Inferior parietal cortex (tissue), 1 donor: ENCODE data around the gene PARD3B.

ENCODE experiments used
- DNase-seq: peaks from one replicate; pipeline ENCODE4 v3.0.0-alpha.2; 2016; ENCODE audit errors: extremely low spot score

PARD3B gene

DNA sequence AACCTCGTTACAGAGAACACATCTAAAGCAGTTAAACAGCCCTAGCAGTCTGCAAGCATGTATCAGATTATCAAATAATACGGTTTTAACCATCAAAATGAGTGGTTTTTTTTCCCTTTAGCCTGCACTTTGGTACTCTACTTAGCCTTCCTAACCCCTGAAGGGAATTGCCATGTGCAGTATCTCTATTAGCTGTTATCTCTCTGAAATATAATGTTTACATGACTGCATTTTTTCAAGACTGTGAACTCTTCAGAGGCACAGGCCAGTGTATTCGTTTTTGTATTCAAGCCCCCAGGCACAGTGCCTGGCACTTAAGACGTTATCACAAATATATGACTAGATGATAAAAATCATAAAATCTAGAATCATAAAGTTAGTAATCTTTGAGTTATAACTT lies 509.5 kb downstream of the PARD3B start:
- no peak for DNase-seq

DNA sequence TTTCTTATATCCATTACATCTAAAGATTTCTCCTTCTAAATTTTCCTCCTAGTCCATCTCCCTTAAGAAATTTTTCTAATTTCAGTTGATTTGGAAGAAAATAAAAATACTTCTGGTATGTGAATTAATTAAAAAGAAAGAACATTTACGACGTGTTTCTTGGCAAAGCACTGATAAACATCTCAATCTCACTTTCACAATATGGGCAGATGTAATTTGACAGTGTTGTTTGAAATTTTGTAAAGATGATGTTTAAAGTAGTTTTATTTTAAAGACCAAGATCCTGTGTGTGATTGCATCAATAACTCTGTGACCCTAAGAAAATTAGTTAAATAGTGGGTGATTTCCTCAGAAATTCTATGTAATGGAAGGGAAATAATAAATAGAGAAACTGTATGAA lies 510.0 kb downstream of the PARD3B start:
- DNase-seq, result no peak

DNA sequence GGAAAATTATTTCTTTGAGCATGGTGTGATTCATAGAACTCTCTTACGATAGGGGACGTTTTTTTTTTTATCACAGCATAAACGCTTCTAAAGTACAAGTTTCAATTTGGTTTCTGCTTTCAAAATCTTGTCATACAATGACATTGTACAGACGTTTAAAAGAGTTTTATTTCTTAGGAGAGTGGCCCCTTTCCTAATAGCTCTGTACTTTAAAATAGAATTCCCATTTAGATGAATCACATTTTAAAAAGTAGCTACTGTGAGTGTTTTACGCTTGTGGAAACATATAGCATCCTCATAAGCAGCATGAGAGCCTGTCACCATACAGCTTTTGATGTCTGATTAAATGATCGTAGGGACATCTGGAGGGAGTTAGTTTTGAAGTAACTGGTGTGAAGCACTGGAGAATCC lies 510.9 kb downstream of the PARD3B start:
- no peak for DNase-seq

DNA sequence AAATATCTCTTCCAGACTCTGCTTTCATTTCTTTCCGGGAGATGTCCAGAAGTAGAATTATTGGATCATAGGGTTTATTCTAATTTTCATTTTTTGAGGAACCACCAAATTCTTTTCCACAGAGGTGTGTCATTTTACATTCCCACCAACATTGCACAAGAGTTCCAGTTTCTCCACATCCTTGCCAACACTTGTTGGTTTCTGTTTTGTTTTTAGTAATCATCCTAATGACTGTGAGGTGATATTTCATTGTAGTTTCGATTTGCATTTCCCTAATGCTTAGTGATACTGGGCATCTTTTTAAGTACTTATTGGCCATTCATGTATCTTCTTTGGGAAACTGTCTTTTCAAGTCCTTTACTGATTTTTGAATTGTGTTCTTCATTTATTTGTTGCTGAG lies 513.1 kb downstream of the PARD3B start:
- DNase-seq, result no peak

DNA sequence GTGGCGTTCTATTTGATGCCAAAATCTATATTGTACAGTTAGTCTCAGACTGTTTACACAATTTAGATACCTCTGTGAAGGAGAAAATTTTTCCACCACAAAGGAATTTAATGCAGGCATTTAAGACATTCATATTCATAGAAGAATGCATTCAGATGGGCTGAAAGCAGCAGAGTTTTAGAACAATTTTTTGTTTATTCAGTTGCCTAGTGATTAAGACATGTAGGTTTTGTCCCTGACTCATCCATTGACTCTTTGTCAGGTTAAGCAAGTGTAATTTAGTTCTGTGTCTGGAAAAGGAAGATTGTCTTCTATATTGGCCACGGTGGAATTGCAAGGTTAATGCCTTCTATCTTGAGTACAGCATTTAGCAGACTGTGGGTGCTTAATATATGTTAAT lies 515.0 kb downstream of the PARD3B start:
- no peak for DNase-seq

DNA sequence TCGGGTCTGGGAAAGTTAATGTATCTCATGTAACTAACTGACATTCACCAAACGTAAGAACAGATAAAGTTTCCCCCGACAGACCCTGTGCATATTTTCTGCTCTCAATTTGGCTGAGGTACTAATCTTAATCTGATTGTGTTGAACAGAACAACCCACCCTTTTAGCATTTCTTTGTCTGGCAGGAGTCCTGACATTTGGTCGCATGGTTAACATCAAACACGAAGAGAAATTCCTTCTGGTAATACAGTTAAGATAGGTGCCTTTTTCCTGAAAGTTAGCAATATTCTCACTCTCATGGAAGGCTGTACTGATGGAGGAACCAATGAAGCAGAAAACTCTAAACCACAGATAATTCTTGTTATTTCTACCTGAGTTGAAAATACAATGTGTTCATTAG lies 520.8 kb downstream of the PARD3B start:
- DNase-seq, result no peak

DNA sequence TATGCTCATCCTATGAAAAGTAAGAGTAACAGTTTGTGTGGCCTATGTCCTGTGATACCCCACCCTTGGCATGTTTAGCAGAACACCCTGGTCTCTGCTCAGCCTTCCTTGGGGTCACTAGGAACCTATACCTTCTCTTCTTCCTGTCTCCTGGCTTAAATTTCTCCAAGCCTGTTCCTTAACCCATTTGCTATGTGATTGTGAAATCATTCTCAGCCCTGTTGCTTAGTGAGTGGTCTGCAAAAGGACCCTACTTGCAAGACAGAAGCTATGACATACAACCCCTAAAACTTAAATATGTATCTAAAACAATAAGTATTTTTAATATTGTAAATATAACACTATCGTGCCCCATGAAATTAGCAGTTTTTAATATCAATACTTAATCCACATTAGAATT lies 524.7 kb downstream of the PARD3B start:
- DNase-seq, result no peak

DNA sequence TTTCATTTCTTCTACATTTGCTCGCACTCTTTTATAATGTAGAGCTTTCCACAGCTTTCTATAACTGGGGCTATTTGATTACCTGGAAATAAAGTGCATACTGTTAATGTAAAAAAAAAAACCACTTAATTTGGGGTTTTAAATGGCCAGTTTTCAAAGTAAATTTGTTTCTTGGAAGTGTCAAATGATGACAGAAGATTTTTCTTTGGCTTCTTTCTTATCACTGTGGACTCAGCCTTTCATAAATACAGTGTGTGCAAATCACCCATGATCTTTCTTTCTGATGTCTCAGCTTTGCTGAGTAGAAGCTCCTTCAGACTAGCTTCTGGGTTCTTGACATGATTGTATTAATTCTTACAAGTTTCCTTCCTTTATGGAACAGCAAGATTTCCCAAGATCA lies 525.6 kb downstream of the PARD3B start:
- DNase-seq, result no peak

DNA sequence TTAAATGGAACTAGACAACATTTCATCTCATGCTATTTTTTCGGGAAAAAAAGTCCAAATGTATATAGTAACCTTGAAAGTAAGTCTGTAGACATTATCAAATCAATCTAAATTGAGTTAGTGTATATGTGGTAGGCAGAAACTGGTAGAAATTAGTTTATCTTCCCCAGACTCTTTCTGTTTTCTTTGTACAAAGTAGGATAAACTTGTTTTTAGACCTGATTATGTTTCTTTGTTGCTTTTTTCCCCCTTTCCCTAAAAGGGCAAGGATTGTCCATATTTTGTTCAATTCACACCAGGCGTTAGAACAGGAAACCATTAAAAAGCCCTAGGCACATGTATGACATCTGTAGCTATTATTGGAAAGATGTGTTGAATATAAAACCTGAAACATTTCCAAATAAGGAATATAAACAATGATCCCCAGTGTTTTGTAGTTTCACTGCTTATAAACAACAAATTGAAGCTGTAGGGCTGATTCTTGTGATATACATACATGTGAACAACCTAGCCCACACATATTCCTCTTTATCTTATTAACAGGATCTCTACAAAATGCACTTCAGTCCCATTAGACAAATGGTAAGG lies 528.3 kb downstream of the PARD3B start:
- no peak for DNase-seq

DNA sequence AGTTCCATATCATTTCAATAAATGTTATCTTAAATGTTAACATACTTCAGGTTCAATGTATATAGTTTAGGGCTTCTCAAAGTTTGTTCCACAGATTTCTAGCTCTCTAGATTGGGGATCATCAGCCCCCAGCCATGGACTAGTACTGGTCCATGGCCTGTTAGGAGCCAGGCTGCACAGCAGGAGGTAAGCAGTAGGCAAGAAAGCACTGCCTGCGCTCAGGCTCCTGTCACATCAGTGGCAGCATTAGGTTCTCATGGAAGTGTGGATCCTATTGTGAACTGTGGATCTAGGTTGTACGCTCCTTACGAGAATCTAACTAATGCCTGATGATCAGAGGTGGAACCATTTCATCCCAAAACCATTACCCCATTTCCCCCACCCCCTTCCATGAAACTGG lies 531.1 kb downstream of the PARD3B start:
- no peak for DNase-seq

DNA sequence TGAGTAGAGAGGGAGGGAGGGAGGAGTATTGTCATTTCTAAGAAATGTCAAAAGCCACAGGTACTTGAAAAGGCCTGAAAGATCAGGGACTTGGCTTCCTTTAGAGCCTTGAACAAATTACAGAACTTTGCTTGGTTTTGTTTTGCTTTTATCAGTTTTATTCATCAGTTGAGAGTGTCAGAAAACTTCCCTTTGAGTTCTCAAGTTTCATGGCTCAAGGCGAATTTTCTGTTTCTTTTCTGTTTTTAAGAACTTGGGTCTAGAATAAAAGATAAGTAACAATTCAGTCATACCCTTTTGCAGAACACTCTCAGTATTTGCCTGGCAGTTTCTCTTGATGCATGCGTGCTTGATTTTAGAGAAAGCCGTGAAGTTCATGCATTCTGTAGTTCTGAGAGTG lies 531.9 kb downstream of the PARD3B start:
- no peak for DNase-seq

DNA sequence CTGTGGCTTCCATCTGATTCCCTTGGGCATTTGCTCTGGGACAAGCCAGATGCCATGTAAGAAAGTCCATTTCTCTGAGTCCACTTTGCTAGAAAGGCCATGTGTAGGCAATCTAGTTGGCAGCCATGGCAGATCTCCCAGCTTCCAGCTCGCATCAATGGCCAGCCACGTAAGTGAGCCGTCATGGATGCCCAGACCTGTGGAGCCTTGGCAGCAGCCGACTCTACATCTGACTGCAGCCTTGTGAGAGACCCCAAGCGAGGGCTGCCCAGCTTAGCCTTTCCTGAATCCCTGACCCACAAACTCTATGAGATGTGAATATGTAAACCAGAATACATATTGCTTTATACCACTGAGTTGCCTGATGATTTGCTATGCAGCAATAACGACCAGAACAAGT lies 533.5 kb downstream of the PARD3B start:
- DNase-seq, result no peak

DNA sequence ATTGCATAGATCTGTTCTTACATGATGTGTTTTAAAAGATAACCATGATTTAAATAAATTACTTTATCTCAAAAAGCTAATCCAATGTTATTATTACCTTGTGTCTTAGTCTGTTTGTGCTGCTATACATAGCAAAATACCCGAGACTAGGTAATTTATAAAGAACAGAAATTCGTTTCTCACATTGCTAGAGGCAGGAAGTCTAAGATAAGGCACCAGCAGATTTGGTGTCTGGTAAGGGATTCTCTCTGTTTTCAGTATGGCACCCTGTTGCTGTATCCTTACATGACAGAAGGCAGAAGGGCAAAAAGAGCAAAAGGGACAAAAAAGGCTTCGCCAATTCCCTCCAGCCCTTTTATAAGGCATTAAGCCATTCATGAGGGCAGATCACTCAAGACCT lies 533.9 kb downstream of the PARD3B start:
- no peak for DNase-seq

DNA sequence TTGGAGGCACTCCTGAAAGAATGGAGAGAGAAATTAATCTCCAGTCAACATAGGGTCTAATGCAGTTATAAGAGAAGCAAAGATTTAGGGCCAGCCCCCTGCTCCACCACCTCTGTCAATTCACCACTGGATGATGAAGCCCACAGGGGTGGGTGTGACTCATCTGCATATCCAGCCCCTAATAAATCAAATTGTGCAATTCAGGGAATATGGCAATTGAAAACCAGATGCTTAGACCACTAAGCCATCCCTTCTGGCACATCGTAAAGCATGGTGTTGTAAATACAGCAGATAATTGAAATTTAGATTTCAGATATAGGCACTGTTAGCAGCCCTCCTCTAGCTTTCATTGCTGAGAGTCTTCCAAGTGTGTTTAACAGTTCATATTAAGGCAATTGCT lies 541.4 kb downstream of the PARD3B start:
- no peak for DNase-seq

DNA sequence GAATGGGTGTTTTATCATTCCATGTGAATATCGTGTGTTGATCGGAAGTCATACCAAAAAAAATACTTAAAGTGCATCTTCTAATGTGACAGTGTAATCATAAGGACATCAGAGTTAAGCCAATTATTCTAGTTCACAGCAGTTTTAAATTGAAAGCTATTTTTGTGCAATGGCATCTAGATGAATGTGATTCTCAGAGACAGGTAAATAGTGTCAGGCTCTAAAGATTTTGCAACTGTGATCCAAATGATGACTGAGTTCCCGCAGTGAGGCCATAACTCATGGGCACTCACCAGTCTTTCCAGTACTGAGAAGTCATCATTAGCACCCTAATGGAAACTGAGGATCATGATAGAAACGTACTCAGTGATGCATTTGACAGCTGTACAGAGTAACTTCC lies 542.6 kb downstream of the PARD3B start:
- DNase-seq, result no peak

DNA sequence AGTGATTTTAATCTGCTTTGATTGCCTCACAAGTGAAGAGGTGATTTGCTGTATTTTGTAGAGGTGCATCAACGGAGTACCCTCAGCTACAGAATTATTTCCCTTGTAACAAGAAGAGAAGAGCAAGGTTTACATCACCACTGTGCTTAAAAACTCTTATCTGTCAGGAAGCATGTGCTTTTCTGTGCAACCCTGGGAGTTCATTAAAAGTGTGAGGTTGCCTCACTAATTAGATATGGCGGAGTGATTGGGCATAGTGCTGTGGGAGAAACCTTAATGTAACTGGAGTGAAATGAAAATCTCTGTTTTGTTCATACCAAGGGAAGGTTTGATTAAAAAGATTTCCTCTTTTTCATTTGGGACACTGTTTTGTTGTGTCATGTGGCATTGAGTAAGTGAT lies 544.7 kb downstream of the PARD3B start:
- no peak for DNase-seq

DNA sequence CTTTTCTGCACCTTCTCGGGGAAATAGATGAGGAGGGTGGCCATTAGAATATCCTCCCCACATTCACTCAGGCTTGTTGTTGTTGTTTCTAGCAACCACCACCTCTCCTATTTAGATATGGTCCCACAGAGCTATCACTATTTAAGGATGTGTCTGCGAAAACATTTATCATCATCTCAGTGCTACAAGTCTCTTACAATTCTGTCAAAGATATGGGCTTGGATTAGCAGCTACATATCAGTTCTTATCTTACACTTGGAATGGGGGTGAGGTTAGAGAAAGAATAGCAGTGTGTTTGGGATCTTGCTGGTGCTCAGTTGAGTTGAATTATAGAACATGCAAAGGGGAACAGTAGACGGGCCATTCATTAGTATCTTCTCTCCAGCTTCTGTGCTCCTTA lies 546.1 kb downstream of the PARD3B start:
- DNase-seq, result no peak

DNA sequence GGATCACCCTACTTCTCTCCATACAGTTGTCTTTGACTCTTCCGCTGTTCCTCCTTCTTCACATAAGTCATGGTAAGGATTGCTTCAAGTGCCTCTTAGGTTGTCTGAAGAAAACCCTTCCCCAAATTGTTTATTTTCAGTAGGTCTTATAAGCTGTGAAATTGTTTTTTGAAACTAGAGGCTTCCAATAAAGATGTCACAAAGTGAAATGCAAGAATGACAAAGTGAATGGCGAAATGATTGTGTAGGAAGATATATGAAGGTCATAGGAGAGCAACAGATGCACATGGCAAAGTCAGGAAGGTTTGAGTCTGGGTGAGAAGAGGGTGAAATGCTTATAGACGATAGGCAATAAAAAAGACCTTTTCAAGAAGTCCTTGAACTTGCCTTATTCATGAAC lies 548.8 kb downstream of the PARD3B start:
- no peak for DNase-seq

DNA sequence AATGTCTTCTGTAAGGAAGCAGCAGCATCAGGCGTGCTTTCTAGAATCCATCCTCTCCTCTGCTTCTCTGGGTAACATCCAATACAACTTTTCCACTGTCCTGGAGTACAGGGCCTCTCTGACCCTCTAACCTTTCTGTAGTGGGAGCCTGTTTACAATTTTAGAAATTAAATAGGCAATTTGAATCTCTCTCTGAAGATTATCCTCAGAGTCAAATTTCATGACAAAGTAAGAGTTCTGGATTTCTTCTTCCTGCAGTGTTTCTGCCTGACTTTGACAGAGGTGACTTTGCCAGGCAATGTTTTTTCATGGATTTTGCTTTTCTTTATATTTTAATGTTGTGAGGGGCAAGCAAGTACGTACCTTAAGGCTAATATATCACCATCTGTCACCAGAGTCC lies 558.4 kb downstream of the PARD3B start:
- DNase-seq, result no peak

DNA sequence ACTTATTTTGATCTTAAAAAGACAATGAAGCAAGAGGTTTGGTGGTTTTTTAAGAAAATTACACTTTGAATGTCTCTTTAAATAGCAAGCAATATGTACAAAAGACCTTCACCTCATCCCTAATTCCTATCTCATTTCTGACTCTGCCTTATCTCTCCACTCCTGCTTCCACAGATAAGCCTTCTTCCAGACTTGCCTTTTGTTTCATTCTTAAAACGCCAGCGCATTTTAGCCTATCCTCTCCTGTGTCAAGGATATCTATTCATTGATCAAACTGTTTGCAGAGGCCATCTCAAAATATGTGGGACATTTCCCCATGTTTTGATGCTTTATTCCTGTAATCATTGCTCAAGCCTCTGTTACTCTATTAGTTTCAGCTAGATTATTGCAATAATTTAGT lies 562.5 kb downstream of the PARD3B start:
- DNase-seq, result no peak

DNA sequence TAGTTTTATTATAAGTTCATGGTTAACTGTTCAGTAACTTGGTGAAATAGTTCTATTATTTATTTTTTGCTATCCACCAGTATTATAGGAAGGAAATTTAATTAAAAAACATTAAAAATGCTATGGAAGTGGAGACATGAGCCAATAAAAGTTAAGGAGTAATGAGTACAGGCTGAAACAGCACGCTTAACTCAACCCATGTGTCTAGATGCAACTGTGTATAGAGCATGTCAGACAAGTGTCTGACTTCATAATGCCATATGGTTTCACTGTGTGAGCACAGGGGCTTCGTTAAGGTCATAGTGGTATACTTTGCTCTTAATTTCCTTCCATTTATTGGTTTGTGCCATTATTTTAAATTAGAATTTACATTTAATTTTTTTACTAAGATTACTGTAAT lies 570.2 kb downstream of the PARD3B start:
- DNase-seq, result no peak

DNA sequence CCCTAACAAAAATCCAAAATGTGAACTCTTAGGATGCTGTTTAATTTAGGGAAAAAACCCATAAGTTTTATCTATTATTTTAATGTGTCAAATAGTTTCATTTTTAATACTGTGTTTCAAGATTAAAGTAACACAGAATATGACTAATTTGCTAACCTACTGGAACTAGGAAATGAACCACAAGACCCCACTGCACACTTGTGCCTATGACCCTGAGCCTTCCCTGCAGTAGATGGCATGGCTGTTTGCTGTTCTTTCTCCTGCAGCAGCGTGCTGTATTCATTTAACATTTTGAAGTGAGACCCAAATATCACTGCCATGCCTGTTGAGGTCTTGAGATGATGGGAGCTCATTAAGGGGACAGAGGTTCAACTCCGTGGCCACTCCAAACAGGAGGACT lies 571.9 kb downstream of the PARD3B start:
- no peak for DNase-seq

DNA sequence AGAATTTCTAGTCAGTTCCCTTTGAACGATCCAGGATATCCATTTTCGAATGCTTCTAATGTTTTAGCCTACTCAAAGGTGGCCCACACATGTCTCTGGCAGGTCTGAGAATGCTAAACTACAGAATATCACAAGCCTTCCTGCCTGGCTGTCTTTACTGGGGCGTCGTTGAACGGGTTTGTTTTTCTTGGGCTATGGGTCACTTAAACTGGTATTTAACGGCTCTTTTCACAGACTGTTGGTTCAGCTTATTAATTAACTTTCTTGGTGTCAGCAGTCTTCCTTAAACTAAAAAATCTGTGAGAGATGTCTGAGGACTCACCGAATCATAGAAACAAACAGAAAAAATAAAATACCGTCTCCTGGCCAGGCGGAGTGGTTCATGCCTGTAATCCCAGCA lies 573.9 kb downstream of the PARD3B start:
- no peak for DNase-seq

DNA sequence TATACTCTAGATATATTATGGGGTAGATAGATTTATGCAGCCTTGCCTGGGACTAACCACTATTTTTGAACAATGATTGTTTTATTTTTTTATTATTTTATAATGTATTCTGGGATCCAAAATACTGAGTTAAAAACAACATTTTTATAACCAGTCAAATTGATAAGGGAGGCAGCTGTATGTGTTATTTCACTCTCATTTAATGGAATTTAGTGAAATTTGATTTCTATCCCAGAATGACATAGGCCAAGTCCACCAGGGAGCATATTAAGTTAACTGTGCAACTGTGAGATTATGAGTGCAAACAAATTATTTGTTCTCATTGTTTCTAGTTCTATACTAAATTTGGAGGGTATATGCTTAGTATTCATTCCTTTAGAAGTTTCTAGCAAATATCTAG lies 583.5 kb downstream of the PARD3B start:
- DNase-seq, result no peak

DNA sequence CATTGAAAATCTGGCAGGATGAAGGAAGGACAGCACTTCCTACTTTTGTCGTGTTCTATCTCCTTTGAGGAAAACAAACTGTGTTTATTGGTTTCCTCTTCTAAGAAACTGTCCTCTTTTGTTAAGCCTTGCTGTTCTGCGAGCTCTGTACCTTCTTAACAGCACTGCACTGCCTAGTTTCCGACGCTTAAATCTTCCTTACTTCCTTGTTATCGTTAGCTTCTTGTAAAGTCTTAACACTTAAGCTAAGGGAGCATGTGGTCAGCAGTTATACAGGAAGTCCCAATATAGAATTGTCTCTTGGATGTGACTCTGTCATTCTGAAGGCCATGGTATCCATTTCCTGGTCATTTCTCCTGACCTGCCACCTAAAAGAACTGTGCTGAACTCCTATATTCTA lies 584.3 kb downstream of the PARD3B start:
- no peak for DNase-seq
